Retinal pigment epithelial cell (primary cell): Measurements from ENCODE around the gene IL34.

ENCODE experiments used
- DNase-seq: peaks from one replicate; pipeline ENCODE4 v3.0.0-alpha.2; 2010; ENCODE audit warnings: low read depth
- H3K4me3 ChIP-seq: 2 replicates; pipeline ENCODE4 v1.5.1; 2011; ENCODE audit warnings: mild to moderate bottlenecking, low read length, control low read depth, moderate library complexity
- CTCF ChIP-seq: conservative IDR thresholded peaks from 2 replicates; pipeline ENCODE4 v1.5.1; 2011; ENCODE audit warnings: low read depth, low read length, control low read depth, inconsistent platforms

The IL34 gene

GRCh38 chr16:70647441-70648359 is 1.3 kb downstream of the IL34 start:
- no peak overlapping the region for H3K4me3 ChIP-seq
- no peak for DNase-seq
- TF ChIP-seq CTCF, result no peak

DNA sequence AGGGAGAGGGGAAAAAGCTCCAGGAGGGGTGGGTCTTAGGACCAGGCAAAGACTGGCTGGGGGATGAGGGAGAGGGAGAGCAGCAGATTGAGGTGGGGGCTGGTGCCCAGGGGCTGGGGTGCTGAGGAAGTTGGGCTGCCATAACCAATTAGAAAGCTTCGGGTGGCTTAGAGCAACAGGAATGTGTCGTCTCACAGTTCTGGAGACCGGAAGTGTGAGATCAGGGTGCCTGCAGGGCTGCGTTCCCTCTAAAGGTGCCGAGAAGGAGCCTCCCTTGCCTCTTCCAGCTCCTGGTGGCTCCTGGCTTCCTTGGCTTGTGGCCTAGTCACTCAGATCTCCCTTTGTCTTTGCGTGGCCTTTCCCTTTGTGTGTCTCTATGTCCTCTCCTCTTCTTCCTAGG is 2.2 kb downstream of the IL34 start:
- DNase-seq, result no peak
- no peak for TF ChIP-seq CTCF
- no peak overlapping the region for H3K4me3 ChIP-seq

DNA sequence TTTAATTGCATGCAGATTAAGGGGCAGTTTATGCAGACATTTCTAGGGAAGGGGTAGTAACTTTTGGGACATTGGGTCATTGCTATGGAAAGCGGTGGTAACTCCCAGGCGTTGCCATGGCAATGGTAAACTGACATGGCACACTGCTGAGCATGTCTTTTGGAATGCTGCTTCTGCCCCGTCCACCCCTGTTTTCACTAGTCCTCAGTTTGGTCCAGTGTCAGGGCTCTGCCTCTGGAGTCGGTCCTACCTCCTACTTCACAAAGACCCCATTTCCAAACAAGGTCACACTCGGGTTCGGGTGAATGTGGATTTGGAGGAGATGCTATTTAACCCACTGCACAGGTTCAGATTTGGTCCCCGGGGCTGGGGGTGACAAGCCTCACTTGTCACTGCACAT is 2.9 kb downstream of the IL34 start:
- no peak for TF ChIP-seq CTCF

DNA sequence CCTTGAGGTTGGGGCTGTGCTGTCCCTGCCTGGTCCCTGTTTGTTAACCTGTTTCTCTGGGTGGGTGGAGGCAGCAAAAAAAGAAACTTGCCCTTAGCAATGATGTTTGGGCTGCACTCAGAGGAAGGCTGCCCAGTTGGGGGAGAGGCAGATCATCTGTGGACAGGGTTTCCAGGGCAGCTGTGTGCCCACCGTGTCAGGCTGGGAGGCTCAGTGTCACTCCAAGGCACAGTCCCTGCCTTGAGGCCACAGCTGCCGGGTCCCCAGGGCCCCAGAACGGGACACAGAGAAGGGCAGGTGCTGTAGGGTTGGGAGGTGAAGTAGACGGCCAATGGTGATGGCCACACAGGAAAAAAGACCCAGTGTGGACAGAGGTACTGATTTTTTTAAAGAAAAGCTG is 3.9 kb downstream of the IL34 start:
- H3K4me3 ChIP-seq, result no peak overlapping the region
- no peak for TF ChIP-seq CTCF
- DNase-seq, result no peak

More for the DNA sequence above, 2.9 kb downstream of the IL34 start:
- DNase-seq, result no peak
- no peak overlapping the region for H3K4me3 ChIP-seq

DNA sequence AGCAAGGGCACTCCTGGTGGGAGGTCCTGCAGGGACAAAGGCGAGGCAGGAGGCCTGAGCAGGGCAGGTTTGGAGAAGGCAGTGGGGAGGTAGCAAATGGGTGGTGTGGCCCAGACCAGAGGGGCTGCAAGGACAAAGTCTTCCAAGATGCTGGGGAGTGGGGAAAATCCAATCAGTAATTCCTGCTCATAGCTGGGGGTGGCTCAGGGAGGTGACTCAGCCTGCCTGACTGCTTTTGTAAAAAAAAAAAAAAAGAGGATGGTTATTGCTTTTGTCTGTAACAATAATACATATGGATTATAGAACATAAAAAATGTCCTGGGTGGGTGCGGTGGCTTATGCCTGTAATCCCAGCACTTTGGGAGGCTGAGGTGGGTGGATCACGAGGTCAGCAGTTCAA is 5.2 kb downstream of the IL34 start:
- no peak for TF ChIP-seq CTCF
- H3K4me3 ChIP-seq, result no peak overlapping the region
- DNase-seq, result no peak

DNA sequence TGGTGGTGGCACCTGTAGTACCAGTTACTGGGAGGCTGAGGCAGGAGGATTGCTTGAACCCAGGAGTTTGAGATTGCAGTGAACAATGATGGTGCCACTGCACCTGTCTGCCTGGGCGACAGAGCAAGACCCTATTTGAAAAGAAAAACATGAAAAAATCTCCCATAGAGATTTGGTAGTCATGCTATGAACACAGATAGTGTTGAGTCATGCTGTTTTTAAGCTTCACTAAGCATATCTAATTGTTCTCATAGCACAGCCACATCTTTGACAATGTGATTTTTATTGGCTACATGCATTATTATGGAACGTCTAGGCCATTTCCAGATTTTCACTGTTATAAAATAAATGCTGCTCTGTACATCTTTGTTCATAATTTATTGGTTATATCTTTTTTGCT is 6.0 kb downstream of the IL34 start:
- no peak for TF ChIP-seq CTCF
- H3K4me3 ChIP-seq, result no peak overlapping the region
- DNase-seq, result no peak

DNA sequence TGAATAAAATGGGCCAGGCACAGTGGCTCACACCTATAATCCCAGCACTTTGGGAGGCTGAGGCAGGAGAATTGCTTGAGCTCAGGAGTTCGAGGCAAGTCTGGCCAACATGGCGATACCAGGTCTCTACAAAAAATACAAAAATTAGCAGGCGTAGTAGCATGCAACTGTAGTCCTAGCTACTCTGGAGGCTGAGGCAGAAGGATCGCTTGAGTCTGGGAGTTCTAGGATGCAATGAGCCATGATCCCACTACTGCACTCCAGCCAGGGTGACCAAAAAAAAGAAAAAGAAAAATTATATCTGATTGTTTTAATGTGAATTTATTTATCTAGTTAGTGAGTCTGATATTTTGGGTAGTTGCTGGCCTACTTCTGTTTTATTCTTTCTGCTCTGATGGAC is 7.0 kb downstream of the IL34 start:
- no peak for TF ChIP-seq CTCF
- DNase-seq, result no peak
- no peak overlapping the region for H3K4me3 ChIP-seq
